B cell (primary cell): ENCODE results near the gene PRELID3B.

Source experiments
- CTCF ChIP-seq: fragments of 200-600 bp; IDR thresholded peaks from one replicate; pipeline ENCODE4 v1.8.0; 2022; ENCODE audit warnings: antibody characterized with exemption, mild to moderate bottlenecking
- EZH2 ChIP-seq: IDR thresholded peaks from 2 replicates; pipeline ENCODE4 v1.6.1; 2012; ENCODE audit warnings: borderline replicate concordance, low read depth, mild to moderate bottlenecking, moderate library complexity, low read length; ENCODE audit not compliant: insufficient read depth, poor library complexity, severe bottlenecking

GRCh38 chr20:59003836-59004492 is 38.6 kb downstream of the PRELID3B start:
- TF ChIP-seq CTCF, result no peak
- no peak for TF ChIP-seq EZH2
